Neural progenitor cell (in vitro differentiated cells): ENCODE measurements around the gene VSTM5.

ENCODE experiments used
- CTCF ChIP-seq: fragments of 200-600 bp; sonication (generic); IDR thresholded peaks from 2 replicates; pipeline ENCODE4 v1.5.1; 2017; ENCODE audit warnings: antibody characterized with exemption, mild to moderate bottlenecking
- EZH2 ChIP-seq: fragments of 200-600 bp; sonication (generic); IDR thresholded peaks from 2 replicates; pipeline ENCODE4 v1.6.1; 2017; ENCODE audit warnings: antibody characterized with exemption, mild to moderate bottlenecking, moderate library complexity

GRCh38 chr11:93773601-93774200 is 76.7 kb downstream of the VSTM5 start:
- TF ChIP-seq CTCF: no peak
- no peak for TF ChIP-seq EZH2
